Fibroblast of villous mesenchyme (primary cell): ENCODE results near the gene DNAH3. TPM values are rescaled to one million over a fixed set of nuclear protein-coding genes. Genes with fewer than 3 reads are reported as not detected.
"Not testable (repeated sequence)": the region's sequence is repeated elsewhere in the genome, so short reads cannot be mapped to it uniquely, and the experiment has no call there.

Experiments
- DNase-seq: peaks from one replicate; pipeline ENCODE4 v3.0.0-alpha.2; 2010; ENCODE audit warnings: low read depth
- H3K4me3 ChIP-seq: 2 replicates; pipeline ENCODE4 v1.5.1; 2011; ENCODE audit warnings: low read depth, mild to moderate bottlenecking, low read length
- CTCF ChIP-seq: IDR thresholded peaks from 2 replicates; pipeline ENCODE4 v1.5.1; 2012; ENCODE audit warnings: low read depth, mild to moderate bottlenecking, low read length; ENCODE audit not compliant: insufficient read depth
- total RNA-seq: library from RNA; depleted of rRNA; stranded (reverse); fragments of >200 nt; gene quantifications from 2 replicates; pipeline ENCODE4 v1.2.3, GENCODE V29; 2012

The DNAH3 gene
- total RNA-seq, 1 donor: under 0.01 TPM

- DNase-seq: no peak
- TF ChIP-seq CTCF: no peak
- no peak overlapping the region for H3K4me3 ChIP-seq
Measured at GRCh38 chr16:20940871-20941635, 209.6 kb downstream of the DNAH3 start.

GRCh38 chr16:20939611-20940010 is 211.0 kb downstream of the DNAH3 start:
- H3K4me3 ChIP-seq: no peak overlapping the region
- no peak for TF ChIP-seq CTCF
- DNase-seq: no peak

- no peak overlapping the region for H3K4me3 ChIP-seq
- TF ChIP-seq CTCF: no peak
- DNase-seq: no peak
Measured at GRCh38 chr16:20938426-20938825, 212.2 kb downstream of the DNAH3 start.

GRCh38 chr16:20937736-20938135 is 212.9 kb downstream of the DNAH3 start:
- no peak for DNase-seq
- H3K4me3 ChIP-seq: no peak overlapping the region
- no peak for TF ChIP-seq CTCF

GRCh38 chr16:20933589-20933988 is 217.1 kb downstream of the DNAH3 start:
- TF ChIP-seq CTCF: no peak
- H3K4me3 ChIP-seq: no peak overlapping the region
- DNase-seq: peak; percentile 14

- peak; percentile 18 for DNase-seq
- no peak overlapping the region for H3K4me3 ChIP-seq
- no peak for TF ChIP-seq CTCF
Measured at GRCh38 chr16:20931066-20931600, 219.5 kb downstream of the DNAH3 start.

DNA sequence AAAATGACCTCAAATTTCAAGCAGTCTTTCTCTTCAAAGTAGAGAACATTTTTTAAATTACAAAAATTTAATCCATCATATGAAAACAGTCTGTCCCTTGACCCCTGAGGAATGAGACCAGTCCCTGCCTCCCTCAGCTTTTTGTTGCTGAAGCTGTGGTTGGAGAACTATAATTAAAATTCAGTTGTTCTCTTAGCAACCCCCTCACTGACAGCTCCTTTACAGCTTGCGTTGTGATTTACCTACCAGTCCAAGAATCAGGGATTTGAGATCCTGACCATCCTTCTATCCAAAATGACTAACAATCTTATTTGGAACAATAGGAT is 220.3 kb downstream of the DNAH3 start:
- H3K4me3 ChIP-seq: no peak overlapping the region
- DNase-seq: no peak
- no peak for TF ChIP-seq CTCF

DNA sequence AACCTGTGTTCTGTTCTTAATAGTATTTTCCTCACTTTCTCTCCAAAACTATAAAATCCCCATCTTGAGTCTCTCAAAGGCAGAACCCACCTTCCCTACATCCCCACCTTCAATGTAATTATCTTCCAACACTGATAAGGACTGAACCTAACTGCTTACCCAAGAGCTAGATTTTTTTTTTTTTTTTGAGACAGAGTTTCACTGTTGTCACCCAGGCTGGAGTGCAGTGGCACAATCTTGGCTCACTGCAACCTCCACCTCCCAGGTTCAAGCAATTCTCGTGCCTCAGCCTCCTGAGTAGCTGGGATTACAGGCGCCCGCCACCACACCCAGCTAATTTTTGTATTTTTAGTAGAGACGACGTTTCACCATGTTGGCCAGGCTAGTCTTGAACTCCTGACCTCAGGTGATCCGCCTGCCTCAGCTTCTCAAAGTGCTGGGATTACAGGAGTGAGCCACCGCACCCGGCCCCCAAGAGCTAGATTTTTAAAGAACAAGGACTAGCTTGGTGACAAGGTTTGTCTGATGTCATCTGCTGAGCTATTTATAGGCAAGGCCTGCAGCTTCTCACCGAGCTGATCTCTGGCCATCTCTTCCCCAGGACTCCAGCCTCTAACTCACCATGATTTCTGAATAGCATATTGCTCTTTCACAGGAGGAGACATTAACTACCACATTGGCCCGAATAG is 220.8 kb downstream of the DNAH3 start:
- not testable (repeated sequence) for H3K4me3 ChIP-seq
- peak; percentile 45 for DNase-seq
